Measurements from ENCODE around the gene UNC79.

DNA sequence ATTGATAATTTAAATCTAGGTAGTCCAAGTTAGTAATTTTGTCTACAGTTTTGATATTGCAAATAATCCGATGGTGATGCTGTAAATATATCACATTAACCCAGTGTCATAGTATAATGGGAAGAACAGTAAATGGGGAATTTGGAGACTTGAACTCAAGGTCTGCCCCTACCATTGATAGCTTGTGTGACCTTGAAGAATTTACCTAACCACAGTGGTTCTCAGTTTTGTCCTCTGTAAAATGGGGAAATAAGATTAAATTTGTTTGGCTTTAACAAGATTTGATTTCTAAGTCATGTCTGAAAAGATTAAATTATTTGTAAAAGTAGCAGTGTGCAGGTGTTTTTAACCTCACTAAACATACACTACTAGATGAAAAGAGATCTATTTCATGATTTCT lies 100.9 kb downstream of the UNC79 start:
- TF ChIP-seq, protein P1, sequence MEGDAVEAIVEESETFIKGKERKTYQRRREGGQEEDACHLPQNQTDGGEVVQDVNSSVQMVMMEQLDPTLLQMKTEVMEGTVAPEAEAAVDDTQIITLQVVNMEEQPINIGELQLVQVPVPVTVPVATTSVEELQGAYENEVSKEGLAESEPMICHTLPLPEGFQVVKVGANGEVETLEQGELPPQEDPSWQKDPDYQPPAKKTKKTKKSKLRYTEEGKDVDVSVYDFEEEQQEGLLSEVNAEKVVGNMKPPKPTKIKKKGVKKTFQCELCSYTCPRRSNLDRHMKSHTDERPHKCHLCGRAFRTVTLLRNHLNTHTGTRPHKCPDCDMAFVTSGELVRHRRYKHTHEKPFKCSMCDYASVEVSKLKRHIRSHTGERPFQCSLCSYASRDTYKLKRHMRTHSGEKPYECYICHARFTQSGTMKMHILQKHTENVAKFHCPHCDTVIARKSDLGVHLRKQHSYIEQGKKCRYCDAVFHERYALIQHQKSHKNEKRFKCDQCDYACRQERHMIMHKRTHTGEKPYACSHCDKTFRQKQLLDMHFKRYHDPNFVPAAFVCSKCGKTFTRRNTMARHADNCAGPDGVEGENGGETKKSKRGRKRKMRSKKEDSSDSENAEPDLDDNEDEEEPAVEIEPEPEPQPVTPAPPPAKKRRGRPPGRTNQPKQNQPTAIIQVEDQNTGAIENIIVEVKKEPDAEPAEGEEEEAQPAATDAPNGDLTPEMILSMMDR (tag by site-specific recombination; IDR thresholded peaks at IDR 0.05): no peak
- TF ChIP-seq TRIM28 (IDR thresholded peaks at IDR 0.05; ENCODE audit: borderline replicate concordance, low read length) (no peak), ZBTB48 (tag by site-specific recombination; IDR thresholded peaks at IDR 0.05) (no peak)

All from HEK293 (cell line).